ENCODE data around the gene XYLT1.
"Not testable (repeated sequence)": the region's sequence is repeated elsewhere in the genome, so short reads cannot be mapped to it uniquely, and the experiment has no call there.

XYLT1 gene

DNA sequence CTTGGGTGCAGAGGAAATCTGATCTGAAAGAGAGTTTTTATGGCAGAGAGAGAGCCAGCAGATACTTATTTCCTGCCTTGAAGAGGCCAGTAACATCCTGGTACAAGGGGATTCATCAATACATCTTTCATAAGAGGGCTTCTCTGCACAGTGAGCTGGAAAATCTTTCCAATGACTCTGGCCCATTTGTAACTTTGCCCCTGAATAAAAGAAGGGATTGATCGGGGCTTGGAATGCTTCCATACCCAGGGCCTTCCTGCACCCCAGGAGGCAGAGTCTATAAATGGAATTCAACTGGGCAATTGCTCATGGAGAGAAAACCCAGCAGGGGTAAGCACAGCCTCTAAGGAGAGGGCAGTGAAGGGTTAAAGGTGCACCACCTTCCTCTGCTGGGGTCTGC, 163.3 kb downstream of the XYLT1 start:
- DNase-seq (ENCODE audit: low spot score): no peak

DNA sequence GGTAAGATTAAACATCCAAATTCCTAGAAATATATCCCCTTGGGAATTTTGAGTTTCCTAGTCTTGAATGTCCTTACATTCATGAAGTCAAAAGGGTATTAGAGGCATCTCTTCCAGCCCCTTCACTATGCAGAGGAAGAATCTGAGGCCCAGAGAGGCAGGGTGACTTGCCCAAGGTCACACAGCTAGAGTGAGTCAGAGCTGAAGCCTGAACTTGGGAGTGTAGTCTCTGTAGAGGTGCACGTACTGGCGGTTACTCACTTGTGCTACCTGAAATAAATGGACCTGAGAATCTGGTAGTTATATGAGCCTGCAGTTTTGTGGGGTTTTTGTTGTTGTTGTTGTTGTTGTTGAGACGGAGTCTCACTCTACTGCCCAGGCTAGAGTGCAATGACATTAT, 164.0 kb downstream of the XYLT1 start:
- DNase-seq (ENCODE audit: low spot score): no peak

DNA sequence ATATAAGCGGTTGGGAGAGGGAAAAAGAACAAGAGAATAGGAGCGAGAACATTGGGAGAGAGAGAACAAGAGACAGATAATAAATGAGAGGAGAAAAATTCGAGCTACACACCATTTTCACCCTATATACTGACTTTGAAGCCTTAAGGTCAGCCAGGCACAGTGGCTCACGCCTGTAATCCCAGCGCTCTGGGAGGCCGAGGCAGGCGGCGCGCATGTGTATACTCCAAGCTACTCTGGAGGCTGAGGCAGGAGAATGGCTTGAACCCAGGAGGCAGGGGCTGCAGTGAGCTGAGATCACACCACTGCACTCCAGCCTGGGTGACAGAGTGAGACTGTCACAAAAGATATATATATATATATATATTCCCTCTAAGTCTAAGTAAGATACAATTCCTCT, 164.5 kb downstream of the XYLT1 start:
- not testable (repeated sequence) for DNase-seq (ENCODE audit: low spot score)

DNA sequence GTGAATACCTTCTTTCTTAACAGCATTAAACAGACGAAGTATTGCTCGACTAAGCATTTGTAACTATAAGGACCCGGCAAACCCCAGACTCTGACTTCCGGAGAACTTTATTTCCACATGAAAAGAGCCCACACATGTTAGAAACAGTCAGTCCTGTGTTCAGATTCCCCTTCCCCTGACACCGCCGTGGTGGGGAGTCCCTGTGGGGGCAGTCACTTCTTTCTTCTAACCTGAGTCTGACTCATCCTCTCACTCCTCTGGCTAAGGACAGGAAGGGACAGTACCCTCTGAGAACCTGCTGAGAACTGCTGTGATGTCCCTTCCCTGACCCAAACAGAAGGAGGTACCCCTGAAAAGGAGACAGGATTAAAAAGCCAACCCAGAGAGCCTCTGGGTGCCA, 165.1 kb downstream of the XYLT1 start:
- DNase-seq (ENCODE audit: low spot score): peak; percentile 5

DNA sequence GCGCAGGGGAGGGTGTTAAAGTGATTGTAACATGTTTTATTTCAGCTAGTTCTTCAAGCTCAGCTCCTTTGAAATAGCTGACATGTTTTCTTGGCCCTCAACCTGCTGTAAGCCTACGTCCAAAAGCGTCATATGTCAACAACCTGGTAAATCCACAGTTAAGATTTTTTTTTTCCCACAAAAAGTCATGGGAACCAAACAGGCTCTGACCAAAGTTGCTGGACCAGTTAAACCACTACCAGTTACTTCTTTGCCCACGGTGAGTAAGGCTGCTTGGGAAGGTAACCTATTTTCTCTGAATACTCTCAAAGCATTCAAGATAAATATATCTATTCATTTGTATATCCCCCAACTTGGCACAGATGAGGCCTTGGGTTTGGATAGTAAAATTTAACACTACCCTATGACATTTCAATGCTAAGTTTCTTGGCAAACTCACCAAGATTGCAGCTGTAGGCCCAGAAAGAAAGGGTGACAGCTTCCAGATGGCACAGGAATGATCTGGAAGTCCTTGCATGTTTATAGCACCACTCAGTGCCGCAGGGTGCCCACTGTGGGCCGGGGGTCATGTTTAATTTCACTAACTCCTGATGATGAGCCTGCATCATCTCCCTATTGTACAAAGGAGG, 166.2 kb downstream of the XYLT1 start:
- no peak for DNase-seq (ENCODE audit: low spot score)

DNA sequence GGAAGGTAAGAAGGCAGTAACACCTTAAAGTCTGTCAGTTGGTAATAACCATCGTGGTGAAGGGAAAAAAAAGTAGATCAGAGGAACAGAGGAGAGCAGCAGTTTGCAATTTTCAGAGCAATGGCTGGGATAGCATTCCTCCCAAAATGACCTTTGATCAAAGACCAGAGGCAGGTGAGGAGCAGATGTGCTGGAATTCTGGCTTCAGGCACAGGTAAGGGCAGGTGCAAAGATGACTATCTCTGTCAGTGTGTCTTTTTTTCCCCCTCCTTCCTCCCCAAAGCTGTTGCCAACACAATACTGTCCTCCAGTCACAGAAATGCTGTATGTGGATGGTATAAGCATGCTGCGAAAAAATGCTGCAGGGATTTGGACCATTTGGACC, 166.7 kb downstream of the XYLT1 start:
- no peak for DNase-seq (ENCODE audit: low spot score)

DNA sequence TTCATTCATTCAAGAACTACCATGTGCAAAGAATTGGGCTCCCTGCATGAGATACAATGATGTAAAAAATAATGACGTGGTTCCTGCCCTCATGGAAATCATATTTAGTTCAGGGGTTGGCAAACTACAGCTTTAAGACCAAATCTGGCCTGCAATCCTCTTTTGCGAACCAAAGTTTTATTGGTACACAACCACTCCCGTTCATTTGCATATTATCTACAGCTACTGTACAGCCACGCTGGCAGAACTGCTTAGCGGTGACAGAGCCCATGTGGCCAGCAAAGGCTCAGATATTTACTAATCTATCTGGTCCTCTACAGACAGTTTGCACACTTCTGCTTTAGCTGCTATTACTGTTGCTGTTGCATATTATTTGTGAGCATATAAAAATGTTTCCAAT, 167.7 kb downstream of the XYLT1 start:
- no peak for DNase-seq (ENCODE audit: low spot score)

DNA sequence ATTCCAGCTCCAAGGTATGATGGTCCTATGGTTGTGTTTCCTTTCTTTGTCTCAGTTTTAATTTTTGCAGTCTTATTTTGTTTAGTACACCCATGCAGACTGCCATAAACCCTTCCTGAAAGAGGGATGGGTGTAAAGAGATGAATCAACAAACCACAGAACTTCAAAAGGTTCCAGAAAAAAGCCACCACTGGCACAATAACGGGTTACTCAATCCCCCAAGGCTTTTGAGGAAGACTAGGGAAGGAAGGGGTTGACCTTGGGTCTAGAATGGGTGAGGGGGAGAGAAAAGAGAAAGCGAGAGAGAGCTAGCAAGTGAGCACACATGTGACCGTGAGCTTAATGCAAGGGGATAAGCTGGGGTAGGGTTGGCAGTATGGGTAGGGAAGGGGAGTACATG, 168.1 kb downstream of the XYLT1 start:
- DNase-seq (ENCODE audit: low spot score): no peak

DNA sequence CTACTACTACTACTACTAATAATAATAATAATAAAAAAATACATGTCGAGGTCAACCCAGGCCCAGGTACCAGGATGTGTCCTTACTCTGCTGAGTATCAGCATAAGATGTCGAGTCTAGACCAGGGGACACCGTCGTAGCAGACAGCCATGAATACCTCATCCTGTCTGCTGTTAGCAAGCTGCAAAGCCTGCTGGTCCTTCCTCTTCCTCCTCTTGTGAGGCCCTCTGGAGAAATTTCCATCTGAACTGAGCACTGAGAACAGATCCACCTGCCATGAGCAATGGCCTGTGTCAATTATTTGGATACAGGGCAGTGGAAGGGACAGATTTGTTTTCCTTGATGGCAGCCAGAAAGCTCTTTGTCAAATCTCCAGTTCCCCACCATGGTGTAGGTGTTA, 168.5 kb downstream of the XYLT1 start:
- no peak for DNase-seq (ENCODE audit: low spot score)

DNA sequence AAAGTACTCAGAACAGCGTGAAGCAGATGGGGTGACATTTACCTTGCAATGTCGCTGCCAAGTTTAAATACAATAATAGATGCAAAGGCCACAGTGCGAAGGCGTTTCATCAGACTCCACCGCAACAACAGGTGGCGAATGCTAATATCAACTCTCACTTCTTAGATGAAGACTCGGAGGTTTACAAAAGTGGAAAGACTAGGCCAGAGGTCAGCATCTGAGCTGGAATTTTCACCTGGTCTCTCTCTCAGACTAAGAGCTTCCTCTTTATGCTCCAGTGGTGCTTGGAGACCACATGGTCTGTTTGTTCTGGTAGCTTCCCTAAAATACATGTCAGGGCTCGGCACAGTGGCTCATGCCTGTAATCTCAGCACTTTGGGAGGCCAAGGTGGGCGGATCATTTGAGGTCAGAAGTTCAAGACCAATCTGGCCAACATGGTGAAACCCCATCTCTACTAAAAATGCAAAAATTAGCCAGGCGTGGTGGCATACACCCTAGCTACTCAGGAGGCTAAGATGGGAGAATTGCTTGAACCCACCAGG, 169.1 kb downstream of the XYLT1 start:
- no peak for DNase-seq (ENCODE audit: low spot score)

DNA sequence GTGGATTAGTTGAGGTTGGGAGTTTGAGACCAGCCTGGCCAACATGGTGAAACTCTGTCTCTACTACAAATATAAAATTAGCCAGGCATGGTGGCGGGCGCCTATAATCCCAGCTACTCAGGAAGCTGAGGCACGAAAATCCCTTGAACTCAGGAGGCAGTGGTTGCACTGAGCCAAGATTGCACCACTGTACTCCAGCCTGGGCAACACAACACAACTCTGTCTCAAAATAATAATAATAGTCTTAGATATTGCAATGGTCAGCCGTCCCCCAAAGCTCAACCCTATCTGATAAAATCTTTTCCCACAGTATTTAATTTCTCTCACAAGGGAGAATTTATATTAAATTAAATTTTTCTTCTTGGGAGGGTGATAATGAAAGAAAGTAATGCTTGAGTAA, 169.6 kb downstream of the XYLT1 start:
- no peak for DNase-seq (ENCODE audit: low spot score)

DNA sequence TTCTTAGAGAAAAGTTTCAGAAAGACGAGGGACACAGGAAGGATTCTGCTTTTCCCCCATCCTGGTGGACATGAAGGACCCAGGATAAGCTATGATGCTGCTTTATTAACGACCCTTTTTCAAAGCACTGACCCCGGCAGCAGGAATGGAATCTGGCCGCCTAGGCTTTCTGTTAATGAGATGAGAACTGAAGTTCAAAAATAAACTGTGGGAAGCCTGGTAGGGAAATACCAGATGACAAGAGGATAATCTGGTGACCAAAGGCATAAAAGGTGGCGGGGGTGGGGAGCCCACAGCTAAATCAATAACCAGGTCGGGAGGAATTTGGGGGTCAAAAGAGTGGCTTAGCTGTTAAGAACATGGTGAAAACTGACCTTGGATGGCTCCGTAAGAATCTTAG, 171.0 kb downstream of the XYLT1 start:
- DNase-seq (ENCODE audit: low spot score): no peak

DNA sequence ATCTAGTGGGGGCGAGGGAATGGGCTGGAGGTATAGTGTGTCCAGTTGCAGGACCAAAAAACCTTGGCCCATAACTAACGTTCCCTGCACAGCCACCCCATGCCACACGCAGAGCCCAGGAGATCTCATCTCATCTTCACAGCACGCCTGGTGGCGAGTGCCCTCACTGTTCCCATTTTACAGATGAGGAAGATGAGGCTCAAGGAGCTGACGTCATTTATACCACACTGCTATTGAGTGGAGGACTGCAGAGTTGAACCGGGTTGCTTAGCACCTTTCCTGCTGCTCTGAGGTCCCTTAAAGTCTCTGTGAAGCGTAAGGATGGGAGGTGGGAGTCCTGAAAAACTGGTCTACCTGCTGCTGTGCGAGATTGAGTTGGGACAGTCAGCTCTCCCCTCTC, 172.5 kb downstream of the XYLT1 start:
- DNase-seq (ENCODE audit: low spot score): no peak

DNA sequence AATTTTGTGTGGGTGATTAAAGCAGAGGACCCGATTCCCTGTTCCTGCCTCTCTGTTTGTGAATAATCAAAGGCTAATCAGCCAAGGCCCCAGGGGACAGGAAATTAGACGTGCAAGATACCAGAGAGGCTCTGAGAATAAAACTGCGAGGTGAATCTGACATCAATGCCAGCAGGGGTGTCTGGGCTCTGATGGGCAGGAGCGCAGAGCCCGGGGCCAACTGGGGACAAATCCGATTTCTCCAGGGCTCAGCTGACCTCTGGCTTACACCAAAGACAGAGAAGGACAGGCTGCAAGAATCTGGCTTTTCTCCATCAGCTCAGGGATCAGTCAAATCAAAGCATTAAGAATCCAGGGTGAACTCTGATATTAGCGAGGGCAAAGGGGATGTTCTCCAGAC, 174.3 kb downstream of the XYLT1 start:
- DNase-seq (ENCODE audit: low spot score): no peak

DNA sequence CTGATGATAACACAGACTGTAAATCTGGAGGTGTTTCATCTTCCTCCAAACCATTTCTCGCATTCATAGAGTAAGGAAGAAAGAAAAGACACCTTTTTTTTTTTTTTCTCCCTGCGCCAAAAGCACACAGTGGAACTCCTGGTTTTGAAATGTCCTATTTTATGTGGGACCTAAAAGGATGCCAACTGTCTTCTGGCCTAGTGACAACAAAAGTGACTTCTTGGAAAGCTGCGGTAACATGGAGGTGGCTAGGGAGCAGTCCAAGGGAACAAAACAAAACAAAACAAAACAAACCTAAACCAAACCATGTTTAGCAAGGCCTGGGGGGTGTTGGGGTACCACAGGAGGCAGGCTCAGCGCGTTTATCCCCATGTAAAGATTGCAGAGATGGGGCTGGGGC, 174.8 kb downstream of the XYLT1 start:
- DNase-seq (ENCODE audit: low spot score): no peak

DNA sequence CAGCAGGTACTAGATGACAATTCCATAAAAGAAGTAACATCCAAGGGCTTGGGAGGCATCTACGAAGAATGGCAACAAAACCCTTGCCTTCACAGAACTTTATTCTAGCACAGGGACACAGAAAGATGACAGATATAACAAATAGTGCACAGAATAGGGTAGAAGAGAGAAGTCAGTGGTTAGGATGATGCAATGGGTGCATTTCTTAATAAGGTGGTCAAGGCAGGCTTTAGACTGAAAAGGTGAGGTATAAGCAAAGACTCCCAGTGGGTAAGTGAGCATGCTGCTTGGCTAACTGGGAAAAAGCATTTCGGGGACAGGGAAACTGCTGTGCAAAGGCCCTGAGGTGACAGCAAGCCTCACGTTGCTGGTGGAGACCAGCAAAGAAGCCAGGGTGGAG, 175.9 kb downstream of the XYLT1 start:
- no peak for DNase-seq (ENCODE audit: low spot score)

DNA sequence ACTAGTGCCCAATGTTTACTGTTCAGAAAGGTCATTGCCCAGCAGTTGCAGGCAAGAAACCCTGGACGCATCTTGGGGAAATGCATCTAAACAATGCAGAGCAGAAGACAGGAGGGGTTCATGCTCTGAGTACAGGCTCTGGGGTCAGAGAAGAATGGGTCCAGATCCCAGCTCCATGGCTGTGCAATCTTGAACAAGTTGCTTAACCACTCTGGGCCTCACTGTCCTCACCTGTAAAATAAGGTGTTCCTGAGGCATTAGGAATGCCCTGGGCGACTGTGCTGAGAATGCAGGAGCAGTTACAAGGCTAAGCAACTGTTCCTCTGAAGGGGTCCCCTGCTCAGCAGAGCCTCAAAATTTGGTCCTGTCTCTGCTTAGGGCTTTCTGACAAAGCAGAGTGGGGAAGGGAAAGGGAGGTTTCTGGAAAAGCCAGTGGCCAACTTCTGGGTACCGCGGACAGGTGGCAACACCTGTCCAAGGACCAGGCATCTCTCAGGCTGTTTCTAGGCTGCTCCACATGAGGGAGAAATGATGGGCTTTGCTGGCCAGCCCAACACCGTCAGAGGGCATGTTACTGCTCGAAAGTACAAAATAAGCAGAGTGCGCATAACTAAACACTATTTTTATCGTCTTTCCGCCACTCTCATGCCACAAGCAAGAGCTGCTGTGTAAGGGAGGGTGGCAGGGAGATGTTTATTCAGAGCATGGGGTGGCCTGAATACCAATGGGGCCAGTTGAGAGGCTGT, 176.8 kb downstream of the XYLT1 start:
- no peak for DNase-seq (ENCODE audit: low spot score)

DNA sequence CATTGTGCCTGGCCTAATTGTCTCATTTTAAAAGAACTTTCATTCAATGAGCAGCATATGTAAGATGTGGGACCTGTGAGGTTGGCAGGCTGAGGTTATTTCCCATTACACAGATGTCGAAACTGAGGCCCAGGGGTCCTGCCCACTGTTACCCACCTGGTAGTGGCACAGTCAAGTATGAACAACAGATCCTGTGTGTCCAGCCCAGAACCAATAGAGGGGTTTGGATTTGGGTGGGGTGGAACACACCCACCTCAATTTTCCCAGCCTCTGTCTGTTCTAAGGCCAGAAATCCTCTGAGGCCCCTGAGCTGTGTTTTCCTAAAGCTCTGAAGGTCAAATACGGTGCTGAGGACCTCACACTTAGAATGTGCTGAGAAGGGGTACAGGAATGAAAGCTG, 179.5 kb downstream of the XYLT1 start:
- no peak for DNase-seq (ENCODE audit: low spot score)

DNA sequence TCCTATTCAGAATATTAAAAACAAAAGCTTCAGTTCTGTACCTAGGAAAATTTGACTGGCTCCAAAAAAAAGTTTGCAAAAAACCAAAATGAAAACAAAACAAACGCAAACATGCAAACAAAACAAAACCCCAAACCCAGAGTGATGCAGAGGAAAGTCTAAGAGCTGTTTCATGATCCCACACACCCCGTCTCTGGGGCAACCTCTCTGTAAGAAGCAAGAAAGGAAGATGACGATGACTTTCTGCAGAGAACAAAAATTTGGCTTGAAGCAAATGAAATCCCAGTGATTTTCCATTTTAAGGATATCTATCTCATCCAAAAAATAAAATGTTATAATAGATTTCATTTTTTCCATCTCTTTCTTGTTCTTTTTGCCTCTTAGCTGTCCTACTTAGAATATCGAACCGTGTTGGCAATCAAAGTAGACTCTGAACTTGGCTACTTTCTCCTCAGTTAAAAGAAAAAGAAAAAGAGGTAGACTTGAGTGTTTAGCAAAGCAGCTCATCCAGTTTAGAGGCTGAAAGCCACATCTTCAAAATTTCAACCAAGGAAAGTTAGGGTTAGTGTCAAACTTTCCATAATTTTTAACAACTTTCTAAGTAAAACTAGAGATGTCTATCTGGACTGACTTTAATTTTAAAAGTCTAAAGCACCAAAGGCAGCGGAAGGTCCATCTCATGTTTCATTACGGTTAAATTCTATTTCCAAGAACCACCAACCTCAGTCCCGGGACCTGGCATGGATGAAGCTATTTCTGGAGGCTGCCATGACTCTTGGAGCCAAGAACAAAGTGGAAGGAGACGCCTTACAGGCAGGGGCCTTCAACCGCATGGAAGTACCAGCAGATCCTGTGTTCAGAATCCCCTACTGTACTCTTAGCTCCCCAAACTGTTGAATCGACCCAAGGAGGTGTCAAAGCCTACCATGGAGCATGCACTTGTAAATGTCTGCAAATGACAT, 180.8 kb downstream of the XYLT1 start:
- DNase-seq (ENCODE audit: low spot score): no peak

DNA sequence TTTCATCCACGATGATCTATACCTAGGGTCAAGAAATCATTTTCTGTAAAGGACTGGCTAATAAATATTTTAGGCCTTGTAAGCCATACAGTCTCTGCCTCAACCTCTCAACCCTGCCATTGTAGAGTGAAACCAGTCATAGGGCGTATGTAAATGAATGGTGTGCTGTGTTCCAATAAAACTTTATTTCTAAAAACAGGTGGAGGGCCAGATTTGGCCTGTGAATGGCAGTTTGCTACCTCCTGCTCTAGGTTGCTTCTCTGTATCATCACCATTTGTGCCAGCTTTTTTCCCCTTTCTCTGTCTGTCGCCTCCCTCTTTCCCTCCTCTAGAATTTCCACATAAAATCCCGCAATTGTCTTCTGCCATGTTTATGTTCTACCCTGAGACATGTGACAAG, 181.7 kb downstream of the XYLT1 start:
- no peak for DNase-seq (ENCODE audit: low spot score)

DNA sequence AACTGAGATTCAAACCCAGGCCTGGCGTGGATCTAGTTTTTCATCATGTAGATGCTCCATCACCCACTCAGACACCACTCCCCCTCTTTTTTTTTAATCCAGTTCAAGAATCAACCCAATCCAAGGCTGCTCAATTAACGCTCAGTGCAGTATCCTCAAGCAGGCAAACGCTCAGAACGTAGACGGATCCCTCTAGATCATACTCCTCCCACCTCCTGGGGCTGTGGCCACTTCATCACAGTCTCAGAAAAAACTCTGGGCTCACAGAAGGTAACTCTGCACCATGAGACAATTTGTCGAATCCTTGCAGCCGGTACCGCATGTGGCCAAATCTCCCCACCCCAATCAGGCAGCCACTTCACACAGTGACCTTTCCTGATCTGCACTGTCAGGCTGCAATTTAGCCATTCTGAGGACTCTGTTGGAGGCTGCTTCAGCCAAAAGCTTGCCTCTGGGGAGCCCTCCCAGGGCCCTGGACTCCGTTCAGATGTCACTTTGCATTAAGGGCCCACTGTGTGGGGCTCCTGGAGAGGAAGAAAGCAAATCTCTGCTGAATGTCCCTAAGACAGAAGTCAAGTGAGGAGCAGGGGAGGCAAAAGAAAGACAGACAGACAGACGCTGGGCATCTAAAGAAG, 183.5 kb downstream of the XYLT1 start:
- no peak for DNase-seq (ENCODE audit: low spot score)

DNA sequence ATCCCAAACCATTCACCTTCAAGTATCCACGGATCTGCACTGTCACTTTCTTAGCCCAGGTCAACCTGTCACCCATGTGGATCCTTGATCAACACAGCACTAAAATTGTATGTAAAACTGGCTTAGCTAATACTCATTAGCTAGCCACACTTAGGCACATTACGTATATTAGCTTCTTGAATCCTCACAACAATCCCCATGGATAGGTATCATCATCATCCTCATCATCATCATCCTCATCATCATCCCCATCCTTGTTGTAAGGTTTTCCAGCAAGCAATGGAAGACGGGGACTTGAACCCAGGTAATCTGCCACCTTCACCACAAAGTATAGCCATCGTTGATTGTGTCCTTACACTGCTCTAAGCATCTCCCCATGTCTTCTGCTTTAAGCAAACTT, 184.3 kb downstream of the XYLT1 start:
- DNase-seq (ENCODE audit: low spot score): no peak
